ENCODE results near the gene SLK. TPM values are rescaled to one million over a fixed set of nuclear protein-coding genes. Genes with fewer than 3 reads are reported as not detected.

SLK gene
- total and polyA plus RNA-seq, 2 of the 4 experiments (the other 2 are of a cell fraction), result 8.1 to 21.5 TPM

DNA sequence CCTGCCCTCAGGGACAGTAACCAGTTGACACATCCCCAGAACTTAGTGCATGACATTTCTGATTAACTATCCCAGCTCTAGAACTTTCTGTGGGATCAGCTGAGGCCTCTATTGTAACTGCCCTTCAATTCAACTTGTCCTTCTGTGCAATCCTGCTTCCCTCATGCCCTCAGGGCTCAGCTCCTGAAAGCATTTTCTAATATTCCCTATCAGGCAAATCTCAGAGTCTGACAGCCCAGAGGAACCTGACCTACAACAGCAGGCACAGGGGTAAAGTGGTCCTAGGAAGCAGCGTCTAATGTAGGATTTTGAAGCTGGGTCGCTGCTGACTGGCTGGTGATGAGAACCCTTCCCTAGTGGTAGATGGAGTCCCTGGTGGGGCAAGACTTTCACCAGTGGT lies 35.3 kb upstream of the SLK start:
- intact Hi-C loops (cut with micrococcal nuclease), result no loop called here
- CTCF ChIA-PET, result interaction anchor here (1.1 kb wide), 1 partner anchor 18 kb away, joined by 4 read pairs; no protein-coding TSS in a partner anchor
- no peak overlapping the region for H2BK5ac ChIP-seq (ENCODE audit: low read depth, low read length, poor library complexity, severe bottlenecking)
- no peak overlapping the region for H2BK20ac ChIP-seq (ENCODE audit: low read depth, low read length)
- H4K8ac ChIP-seq (ENCODE audit: low read depth in 2 of 2, low read length in 2 of 2), result no peak overlapping the region
- no peaks in the 10 kb centered on the region for H3K9me1 ChIP-seq (ENCODE audit: insufficient read depth, low read length)
- no peak overlapping the region for H3K14ac ChIP-seq (replicated peaks; ENCODE audit: low read depth, low read length)
- H3K36me3 ChIP-seq (ENCODE audit: control insufficient read depth, insufficient read depth, low read length), result no peaks in the 10 kb centered on the region
- no peak overlapping the region for H3K56ac ChIP-seq (ENCODE audit: extremely low read depth, insufficient read depth, low read length)
- ATAC-seq (ENCODE audit: low read depth), result no peak
- no peak overlapping the region for H3K18ac ChIP-seq (ENCODE audit: low read depth, low read length)
- H2BK120ac ChIP-seq (ENCODE audit: low read depth, low read length), result no peak overlapping the region
- no peaks in the 10 kb centered on the region for H4K20me1 ChIP-seq (ENCODE audit: insufficient read depth, low read length)
- H2AK5ac ChIP-seq (ENCODE audit: low read depth, low read length), result no peak overlapping the region
- peak overlapping the region; percentile 44 for H2AFZ ChIP-seq (replicated peaks; ENCODE audit: low read length, poor library complexity)
- no peak overlapping the region for H3K9ac ChIP-seq (ENCODE audit: low read depth, low read length)
- dilution Hi-C loops (cut with HindIII; ENCODE audit: low sequenced_read_pairs, unreplicated experiment), result no loop called here
- H3K23ac ChIP-seq (ENCODE audit: low read depth, low read length), result no peak overlapping the region
- H3K79me1 ChIP-seq (ENCODE audit: low read depth in 1 of 2, low read length in 2 of 2), result no peaks in the 10 kb centered on the region
- no peak for DNase-seq
- H4K5ac ChIP-seq (ENCODE audit: low read depth, low read length), result no peak overlapping the region
- POLR2A ChIA-PET (ENCODE audit: unreplicated experiment), result no interaction called here
- H2AK9ac ChIP-seq (replicated peaks; ENCODE audit: low read depth, low read length, poor library complexity), result no peak overlapping the region
- in situ Hi-C loops (cut with MboI; ENCODE audit: low sequenced_read_pairs), result no loop called here
- H3K4me2 ChIP-seq (ENCODE audit: low read depth, low read length), result no peak overlapping the region
- no peak overlapping the region for H3K4me3 ChIP-seq (ENCODE audit: insufficient read depth, low read depth, low read length)
- TF ChIP-seq, protein P1, sequence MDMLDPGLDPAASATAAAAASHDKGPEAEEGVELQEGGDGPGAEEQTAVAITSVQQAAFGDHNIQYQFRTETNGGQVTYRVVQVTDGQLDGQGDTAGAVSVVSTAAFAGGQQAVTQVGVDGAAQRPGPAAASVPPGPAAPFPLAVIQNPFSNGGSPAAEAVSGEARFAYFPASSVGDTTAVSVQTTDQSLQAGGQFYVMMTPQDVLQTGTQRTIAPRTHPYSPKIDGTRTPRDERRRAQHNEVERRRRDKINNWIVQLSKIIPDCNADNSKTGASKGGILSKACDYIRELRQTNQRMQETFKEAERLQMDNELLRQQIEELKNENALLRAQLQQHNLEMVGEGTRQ (IDR thresholded peaks at IDR 0.05; ENCODE audit: low read depth, low read length), result no peak
- TF ChIP-seq CHD1 (IDR thresholded peaks at IDR 0.05; ENCODE audit: low read depth, low read length) (no peak), POLR2A (IDR thresholded peaks at IDR 0.05; ENCODE audit: low read depth, low read length) (no peak), RCOR1 (IDR thresholded peaks at IDR 0.05; ENCODE audit: insufficient replicate concordance, low read length) (no peak), CEBPB (IDR thresholded peaks at IDR 0.05; ENCODE audit: low read depth, low read length) (no peak), FOS (IDR thresholded peaks at IDR 0.05; ENCODE audit: low read depth, low read length) (no peak), MXI1 (IDR thresholded peaks at IDR 0.05; ENCODE audit: borderline replicate concordance, low read depth, low read length) (no peak), MAFK (IDR thresholded peaks at IDR 0.05; ENCODE audit: low read depth, low read length) (no peak), RFX5 (IDR thresholded peaks at IDR 0.05; ENCODE audit: low read depth, low read length) (no peak), RAD21 (IDR thresholded peaks at IDR 0.05; ENCODE audit: low read length) (no peak), BHLHE40 (IDR thresholded peaks at IDR 0.05; ENCODE audit: low read depth, low read length) (no peak), MAZ (IDR thresholded peaks at IDR 0.05; ENCODE audit: borderline replicate concordance, low read depth, low read length) (no peak), NFE2L2 (IDR thresholded peaks at IDR 0.05; ENCODE audit: low read depth, low read length) (no peak), SMC3 (IDR thresholded peaks at IDR 0.05; ENCODE audit: low read depth, low read length) (no peak)
- TF ChIP-seq, protein P2, sequence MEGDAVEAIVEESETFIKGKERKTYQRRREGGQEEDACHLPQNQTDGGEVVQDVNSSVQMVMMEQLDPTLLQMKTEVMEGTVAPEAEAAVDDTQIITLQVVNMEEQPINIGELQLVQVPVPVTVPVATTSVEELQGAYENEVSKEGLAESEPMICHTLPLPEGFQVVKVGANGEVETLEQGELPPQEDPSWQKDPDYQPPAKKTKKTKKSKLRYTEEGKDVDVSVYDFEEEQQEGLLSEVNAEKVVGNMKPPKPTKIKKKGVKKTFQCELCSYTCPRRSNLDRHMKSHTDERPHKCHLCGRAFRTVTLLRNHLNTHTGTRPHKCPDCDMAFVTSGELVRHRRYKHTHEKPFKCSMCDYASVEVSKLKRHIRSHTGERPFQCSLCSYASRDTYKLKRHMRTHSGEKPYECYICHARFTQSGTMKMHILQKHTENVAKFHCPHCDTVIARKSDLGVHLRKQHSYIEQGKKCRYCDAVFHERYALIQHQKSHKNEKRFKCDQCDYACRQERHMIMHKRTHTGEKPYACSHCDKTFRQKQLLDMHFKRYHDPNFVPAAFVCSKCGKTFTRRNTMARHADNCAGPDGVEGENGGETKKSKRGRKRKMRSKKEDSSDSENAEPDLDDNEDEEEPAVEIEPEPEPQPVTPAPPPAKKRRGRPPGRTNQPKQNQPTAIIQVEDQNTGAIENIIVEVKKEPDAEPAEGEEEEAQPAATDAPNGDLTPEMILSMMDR (conservative IDR thresholded peaks at IDR 0.05; ENCODE audit: low read depth, low read length), result no peak
- TF ChIP-seq, protein P3, sequence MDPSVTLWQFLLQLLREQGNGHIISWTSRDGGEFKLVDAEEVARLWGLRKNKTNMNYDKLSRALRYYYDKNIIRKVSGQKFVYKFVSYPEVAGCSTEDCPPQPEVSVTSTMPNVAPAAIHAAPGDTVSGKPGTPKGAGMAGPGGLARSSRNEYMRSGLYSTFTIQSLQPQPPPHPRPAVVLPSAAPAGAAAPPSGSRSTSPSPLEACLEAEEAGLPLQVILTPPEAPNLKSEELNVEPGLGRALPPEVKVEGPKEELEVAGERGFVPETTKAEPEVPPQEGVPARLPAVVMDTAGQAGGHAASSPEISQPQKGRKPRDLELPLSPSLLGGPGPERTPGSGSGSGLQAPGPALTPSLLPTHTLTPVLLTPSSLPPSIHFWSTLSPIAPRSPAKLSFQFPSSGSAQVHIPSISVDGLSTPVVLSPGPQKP (IDR thresholded peaks at IDR 0.05; ENCODE audit: borderline replicate concordance, low read depth, low read length), result no peak
- H3K4ac ChIP-seq (ENCODE audit: low read depth, low read length), result no peak overlapping the region
- no peak overlapping the region for H2BK15ac ChIP-seq (ENCODE audit: low read depth, low read length)
- no CpG with 5 or more reads among the region's 2 CpGs for WGBS, 2 experiments (ENCODE audit: extremely low coverage in 2 of 2, insufficient read length in 1 of 2)
- no peak overlapping the region for H3K27ac ChIP-seq (ENCODE audit: insufficient read depth, low read length)
- peaks cover 2% of the 10 kb centered on the region; the same call in 1 of the 2 replicates for H3K27me3 ChIP-seq (ENCODE audit: control insufficient read depth, insufficient read depth, low read length)
- H3K9me3 ChIP-seq (ENCODE audit: control insufficient read depth, insufficient read depth, low read length), result no peaks in the 10 kb centered on the region
- BruUV-seq (replicated peaks), result no TSS peak
- H3K4me1 ChIP-seq (ENCODE audit: control insufficient read depth, insufficient read depth, low read length), result no peaks in the 10 kb centered on the region
- no peak overlapping the region for H4K91ac ChIP-seq (ENCODE audit: insufficient read depth, low read depth, low read length)

All from IMR-90 (cell line).